Panc1 (cell line): ENCODE data around the gene POLR3E. TPM values are rescaled to one million over a fixed set of nuclear protein-coding genes. Genes with fewer than 3 reads are reported as not detected.

Experiments used
- ATAC-seq: fragments of 200-7000 bp; cut with Tn5 transposase; 2 replicates; pipeline ENCODE4 v1.9.1; 2020; ENCODE audit warnings: mild to moderate bottlenecking, moderate library complexity
- BruUV-seq: library from RNA; stranded (reverse); fragments of 400-500 nt; replicated peaks from 2 replicates; lab custom pipeline; 2021; lab: Mats Ljungman, UMichigan
- CTCF ChIA-PET: fragments of 300-600 bp; sonication (Branson Sonifier 250); formaldehyde crosslinking; loops from one replicate; lab custom pipeline; 2022; ENCODE audit warnings: antibody characterized with exemption; lab: Charles Lee
- POLR2A ChIA-PET: fragments of 300-600 bp; sonication (Branson Sonifier 250); formaldehyde crosslinking; loops from one replicate; lab custom pipeline; 2022; ENCODE audit warnings: antibody characterized with exemption; lab: Charles Lee
- DNase-seq: peaks from one replicate; pipeline ENCODE4 v3.0.0-alpha.2; 2010; ENCODE audit warnings: low read depth, low spot score
- H3K27ac ChIP-seq: 2 replicates; pipeline ENCODE4 v1.5.1; 2011; ENCODE audit warnings: mild to moderate bottlenecking, low read length, inconsistent platforms
- H3K27me3 ChIP-seq: fragments of 200-500 bp; sonication (Bioruptor generic); 2 replicates; pipeline ENCODE4 v1.6.0; 2014; ENCODE audit warnings: low read length, inconsistent platforms; ENCODE audit not compliant: control insufficient read depth, insufficient read depth
- H3K36me3 ChIP-seq: fragments of 200-500 bp; sonication (Bioruptor generic); 2 replicates; pipeline ENCODE4 v1.5.1; 2014; ENCODE audit warnings: inconsistent platforms, mild to moderate bottlenecking, low read length, moderate library complexity; ENCODE audit not compliant: control insufficient read depth, insufficient read depth
- H3K4me1 ChIP-seq: 2 replicates; pipeline ENCODE4 v1.5.1; 2011; ENCODE audit warnings: inconsistent platforms, mild to moderate bottlenecking, low read length, moderate library complexity; ENCODE audit not compliant: control insufficient read depth, insufficient read depth
- H3K4me3 ChIP-seq, 2 experiments: 2 replicates each; pipeline ENCODE4 v1.5.1; 2011 to 2012; ENCODE audit warnings: low read depth in 2 of 2, low read length in 2 of 2, mild to moderate bottlenecking in 2 of 2, inconsistent platforms in 1 of 2, moderate library complexity in 1 of 2
- H3K9me3 ChIP-seq: fragments of 200-500 bp; sonication (Bioruptor generic); 2 replicates; pipeline ENCODE4 v1.5.1; 2014; ENCODE audit warnings: low read depth, mild to moderate bottlenecking, inconsistent platforms, low read length, moderate library complexity; ENCODE audit not compliant: control insufficient read depth, insufficient read depth
- POLR2AphosphoS5 ChIP-seq: IDR thresholded peaks from 2 replicates; pipeline ENCODE4 v1.6.1; 2012; ENCODE audit warnings: mild to moderate bottlenecking, low read depth, low read length, moderate library complexity
- REST ChIP-seq, 2 experiments: IDR thresholded peaks; 2 replicates each; pipeline ENCODE4 v1.6.1; 2011 to 2012; ENCODE audit warnings: low read depth in 2 of 2, control low read depth in 1 of 2, low read length in 1 of 2, mild to moderate bottlenecking in 1 of 2, moderate library complexity in 1 of 2; ENCODE audit not compliant: insufficient read depth in 1 of 2
- SIN3A ChIP-seq: IDR thresholded peaks from 2 replicates; pipeline ENCODE4 v1.6.1; 2012; ENCODE audit warnings: low read depth, mild to moderate bottlenecking, low read length, moderate library complexity, borderline replicate concordance; ENCODE audit not compliant: insufficient read depth
- TCF7L2 ChIP-seq: IDR thresholded peaks from 2 replicates; pipeline ENCODE4 v1.6.1; 2011; ENCODE audit warnings: mild to moderate bottlenecking, low read depth, low read length, inconsistent platforms
- in situ Hi-C: cut with HindIII; loops from 2 replicates; pipeline ENCODE4 v1.10.0; 2016; ENCODE audit warnings: low sequenced_read_pairs, low pct_unique_long_range_greater_than_20kb
- intact Hi-C: fragments of 100-400 bp; cut with micrococcal nuclease; formaldehyde crosslinking; loops from one replicate; pipeline ENCODE4 v1.10.0; 2022; ENCODE audit not compliant: unreplicated experiment
- total RNA-seq: library from RNA; stranded (reverse); gene quantifications from one replicate; pipeline ENCODE4 v1.2.1, GENCODE V29; 2021; ENCODE audit not compliant: unreplicated experiment
- TF ChIP-seq, protein P1 (sequence below): fragments of 450-650 bp; IDR thresholded peaks from 2 replicates; pipeline ENCODE4 v1.5.1; 2017; ENCODE audit warnings: mild to moderate bottlenecking

POLR3E gene
- total RNA-seq, 1 experiment from 2014 or later = 45.2 TPM

DNA sequence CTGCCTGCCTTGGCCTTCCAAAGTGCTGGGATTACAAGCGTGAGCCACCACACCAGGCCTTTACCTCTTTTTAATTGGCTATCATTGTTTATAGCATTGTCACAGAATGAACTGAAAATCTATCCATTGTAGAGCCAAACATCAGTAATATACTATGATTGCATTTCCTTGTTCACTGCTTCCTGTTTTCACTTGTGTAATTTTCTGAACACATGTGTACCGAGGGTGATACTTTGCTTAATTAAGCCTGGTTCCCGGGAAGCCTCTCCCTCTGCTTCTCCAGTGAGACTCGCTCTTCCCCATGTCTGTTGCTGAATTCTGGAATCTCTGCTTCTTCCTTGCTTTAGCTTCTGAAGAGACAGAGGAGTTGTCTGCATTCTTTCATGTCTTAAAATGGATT is 33.1 kb downstream of the POLR3E start:
- DNase-seq = no peak
- no peak for ATAC-seq
- intact Hi-C loops = no loop called here
- BruUV-seq = no TSS peak
- H3K36me3 ChIP-seq = peaks cover 9% of the 10 kb centered on the region; the same call in 1 of the 2 replicates
- no peaks in the 10 kb centered on the region for H3K9me3 ChIP-seq
- CTCF ChIA-PET = no interaction called here
- in situ Hi-C loops = no loop called here
- TF ChIP-seq SIN3A (no peak), REST (IDR thresholded peaks at IDR 0.05; ENCODE audit: insufficient read depth in 1 of 2, low read depth in 2 of 2, low read length in 1 of 2) (no peak), TCF7L2 (no peak), POLR2AphosphoS5 (no peak)
- TF ChIP-seq, protein P1, sequence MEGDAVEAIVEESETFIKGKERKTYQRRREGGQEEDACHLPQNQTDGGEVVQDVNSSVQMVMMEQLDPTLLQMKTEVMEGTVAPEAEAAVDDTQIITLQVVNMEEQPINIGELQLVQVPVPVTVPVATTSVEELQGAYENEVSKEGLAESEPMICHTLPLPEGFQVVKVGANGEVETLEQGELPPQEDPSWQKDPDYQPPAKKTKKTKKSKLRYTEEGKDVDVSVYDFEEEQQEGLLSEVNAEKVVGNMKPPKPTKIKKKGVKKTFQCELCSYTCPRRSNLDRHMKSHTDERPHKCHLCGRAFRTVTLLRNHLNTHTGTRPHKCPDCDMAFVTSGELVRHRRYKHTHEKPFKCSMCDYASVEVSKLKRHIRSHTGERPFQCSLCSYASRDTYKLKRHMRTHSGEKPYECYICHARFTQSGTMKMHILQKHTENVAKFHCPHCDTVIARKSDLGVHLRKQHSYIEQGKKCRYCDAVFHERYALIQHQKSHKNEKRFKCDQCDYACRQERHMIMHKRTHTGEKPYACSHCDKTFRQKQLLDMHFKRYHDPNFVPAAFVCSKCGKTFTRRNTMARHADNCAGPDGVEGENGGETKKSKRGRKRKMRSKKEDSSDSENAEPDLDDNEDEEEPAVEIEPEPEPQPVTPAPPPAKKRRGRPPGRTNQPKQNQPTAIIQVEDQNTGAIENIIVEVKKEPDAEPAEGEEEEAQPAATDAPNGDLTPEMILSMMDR = no peak
- H3K4me3 ChIP-seq = no peak overlapping the region
- POLR2A ChIA-PET = no interaction called here
- H3K4me1 ChIP-seq = no peaks in the 10 kb centered on the region
- H3K27me3 ChIP-seq = no peaks in the 10 kb centered on the region
- H3K27ac ChIP-seq = no peak overlapping the region

GRCh38 chr16:22333457-22333994 is 36.3 kb downstream of the POLR3E start:
- in situ Hi-C loops = no loop called here
- intact Hi-C loops = no loop called here
- BruUV-seq = no TSS peak
- no peak overlapping the region for H3K27ac ChIP-seq
- H3K27me3 ChIP-seq = no peaks in the 10 kb centered on the region
- no peak overlapping the region for H3K4me3 ChIP-seq
- ChIA-PET CTCF (no interaction called here), POLR2A (no interaction called here)
- no peaks in the 10 kb centered on the region for H3K4me1 ChIP-seq
- peaks cover 9% of the 10 kb centered on the region; the same call in 1 of the 2 replicates for H3K36me3 ChIP-seq
- ATAC-seq (no peak), DNase-seq (no peak)
- H3K9me3 ChIP-seq = peaks cover 2% of the 10 kb centered on the region; the same call in 1 of the 2 replicates
- TF ChIP-seq REST (IDR thresholded peaks at IDR 0.05; ENCODE audit: insufficient read depth in 1 of 2, low read depth in 2 of 2, low read length in 1 of 2) = no peak
- TF ChIP-seq TCF7L2 = no peak
- TF ChIP-seq SIN3A = no peak
- no peak for TF ChIP-seq POLR2AphosphoS5
- TF ChIP-seq, protein P1 = no peak
